ENCODE measurements around the gene SHF. TPM values are rescaled to one million over a fixed set of nuclear protein-coding genes. Genes with fewer than 3 reads are reported as not detected.

The SHF gene
- total and polyA plus RNA-seq, 12 donors, result 2.4 to 8.4 (median 5.6) TPM

DNA sequence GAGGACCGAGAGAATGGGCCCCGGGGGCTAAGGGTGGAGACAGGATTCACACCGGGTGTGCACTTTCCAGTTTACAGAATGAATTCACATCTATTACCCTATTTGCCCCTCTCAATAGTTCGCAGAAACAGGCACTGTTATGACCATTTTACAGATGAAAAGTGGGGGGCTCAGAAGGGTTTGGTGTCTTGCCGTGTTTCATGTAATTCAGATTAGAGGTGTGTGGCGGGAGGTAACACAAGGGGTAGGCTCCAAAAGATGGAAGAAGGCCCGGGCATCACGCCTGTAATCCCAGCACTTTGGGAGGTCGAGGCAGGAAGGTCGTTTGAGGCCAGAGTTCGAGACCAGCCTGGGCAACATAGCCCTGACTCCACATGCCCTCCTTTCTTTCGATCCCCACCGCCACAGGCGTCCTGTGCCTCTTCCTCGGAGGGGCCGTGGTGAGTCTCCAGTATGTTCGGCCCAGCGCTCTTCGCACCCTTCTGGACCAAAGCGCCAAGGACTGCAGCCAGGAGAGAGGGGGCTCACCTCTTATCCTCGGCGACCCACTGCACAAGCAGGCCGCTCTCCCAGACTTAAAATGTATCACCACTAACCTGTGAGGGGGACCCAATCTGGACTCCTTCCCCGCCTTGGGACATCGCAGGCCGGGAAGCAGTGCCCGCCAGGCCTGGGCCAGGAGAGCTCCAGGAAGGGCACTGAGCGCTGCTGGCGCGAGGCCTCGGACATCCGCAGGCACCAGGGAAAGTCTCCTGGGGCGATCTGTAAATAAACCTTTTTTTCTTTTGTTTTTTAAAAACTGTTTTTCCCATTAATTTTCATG lies 70.2 kb downstream of the SHF start:
- H3K27ac ChIP-seq, result no peak overlapping the region
- intact Hi-C loops (cut with DNase I), result loop anchor here in 4 of 10 donors (5.0 to 10.0 kb wide), 4 partner anchors 73 to 150 kb away; no protein-coding TSS in a partner anchor
- no peaks in the 10 kb centered on the region for H3K9me3 ChIP-seq
- WGBS, 2 donors, result 34 to 35% methylated on average over 33 of the region's 33 CpGs
- DNase-seq, result no peak
- TF ChIP-seq, protein P1, sequence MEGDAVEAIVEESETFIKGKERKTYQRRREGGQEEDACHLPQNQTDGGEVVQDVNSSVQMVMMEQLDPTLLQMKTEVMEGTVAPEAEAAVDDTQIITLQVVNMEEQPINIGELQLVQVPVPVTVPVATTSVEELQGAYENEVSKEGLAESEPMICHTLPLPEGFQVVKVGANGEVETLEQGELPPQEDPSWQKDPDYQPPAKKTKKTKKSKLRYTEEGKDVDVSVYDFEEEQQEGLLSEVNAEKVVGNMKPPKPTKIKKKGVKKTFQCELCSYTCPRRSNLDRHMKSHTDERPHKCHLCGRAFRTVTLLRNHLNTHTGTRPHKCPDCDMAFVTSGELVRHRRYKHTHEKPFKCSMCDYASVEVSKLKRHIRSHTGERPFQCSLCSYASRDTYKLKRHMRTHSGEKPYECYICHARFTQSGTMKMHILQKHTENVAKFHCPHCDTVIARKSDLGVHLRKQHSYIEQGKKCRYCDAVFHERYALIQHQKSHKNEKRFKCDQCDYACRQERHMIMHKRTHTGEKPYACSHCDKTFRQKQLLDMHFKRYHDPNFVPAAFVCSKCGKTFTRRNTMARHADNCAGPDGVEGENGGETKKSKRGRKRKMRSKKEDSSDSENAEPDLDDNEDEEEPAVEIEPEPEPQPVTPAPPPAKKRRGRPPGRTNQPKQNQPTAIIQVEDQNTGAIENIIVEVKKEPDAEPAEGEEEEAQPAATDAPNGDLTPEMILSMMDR (IDR thresholded peaks at IDR 0.05), result no peak
- H3K36me3 ChIP-seq, result no peaks in the 10 kb centered on the region
- peak overlapping the region in 9 of 10 donors; percentile 3 to 44 (median 32) for H3K4me3 ChIP-seq
- ATAC-seq, result peak; percentile 8 to 45 (median 36)
- peaks cover 26 to 96% (median 86%) of the 10 kb centered on the region in 7 donors for H3K27me3 ChIP-seq
- H3K4me1 ChIP-seq, result peaks cover 8 to 41% (median 18%) of the 10 kb centered on the region in 9 donors

Other genes starting within 250 kb of the SHF start
- gene TERB2, start 231.3 kb downstream of the SHF start, total RNA-seq, result not detected
- gene TERB2, start 231.3 kb downstream of the SHF start, polyA plus RNA-seq, result not detected
- 10 to 100 TPM in 8 of 10 donors, 1 to 10 TPM in 2; 8.3 to 15.2 (median 11.8) TPM for gene SORD, start 164.8 kb downstream of the SHF start, total RNA-seq
- 1 to 10 TPM; 2.2 to 3.2 TPM for gene SORD, start 164.8 kb downstream of the SHF start, polyA plus RNA-seq
- gene DUOX2, start 73.8 kb downstream of the SHF start, total RNA-seq, result under 1 TPM in 9 of 10 donors, not detected in 1; 0.05 to 0.49 (median 0.15) TPM
- under 1 TPM; 0.03 to 0.73 TPM for gene DUOX2, start 73.8 kb downstream of the SHF start, polyA plus RNA-seq
- gene DUOXA2, start 73.6 kb downstream of the SHF start, total RNA-seq, result not detected
- gene DUOXA2, start 73.6 kb downstream of the SHF start, polyA plus RNA-seq, result not detected
- gene DUOXA1, start 58.1 kb downstream of the SHF start, total RNA-seq, result 1 to 10 TPM in 1 of 10 donors, under 1 TPM in 8, not detected in 1; 0.11 to 1.3 (median 0.47) TPM
- 1 to 10 TPM in 1 of 2 donors, under 1 TPM in 1; 0.16 to 1.3 TPM for gene DUOXA1, start 58.1 kb downstream of the SHF start, polyA plus RNA-seq
- gene DUOX1, start 58.0 kb downstream of the SHF start, total RNA-seq, result under 1 TPM in 9 of 10 donors, not detected in 1; 0.17 to 0.99 (median 0.61) TPM
- under 1 TPM; 0.14 to 0.80 TPM for gene DUOX1, start 58.0 kb downstream of the SHF start, polyA plus RNA-seq
- not detected for gene SLC28A2, start 64.3 kb upstream of the SHF start, total RNA-seq
- not detected for gene SLC28A2, start 64.3 kb upstream of the SHF start, polyA plus RNA-seq
- 10 to 100 TPM in 9 of 10 donors, 1 to 10 TPM in 1; 9.6 to 97.8 (median 30.8) TPM for gene GATM, start 190.6 kb upstream of the SHF start, total RNA-seq
- 1 to 10 TPM; 4.7 to 8.6 TPM for gene GATM, start 190.6 kb upstream of the SHF start, polyA plus RNA-seq